Body of pancreas (tissue), 4 donors: ENCODE measurements around the gene GOSR1.

Experiments used
- POLR2A ChIP-seq, 3 donors: fragments of 450-650 bp; IDR thresholded peaks; one replicate each; pipeline ENCODE4 v1.6.1; 2016; ENCODE audit warnings: antibody characterized with exemption in 3 of 3, mild to moderate bottlenecking in 2 of 3
- TF ChIP-seq, protein P1 (sequence below), 7 experiments: fragments of 450-650 bp in 4 of 7; fragments of 200-600 bp in 3 of 7; sonication (generic) in 3 of 7; IDR thresholded peaks; one replicate each; pipeline ENCODE4 v1.5.1; 2016 to 2019; ENCODE audit warnings: antibody characterized with exemption in 7 of 7

DNA sequence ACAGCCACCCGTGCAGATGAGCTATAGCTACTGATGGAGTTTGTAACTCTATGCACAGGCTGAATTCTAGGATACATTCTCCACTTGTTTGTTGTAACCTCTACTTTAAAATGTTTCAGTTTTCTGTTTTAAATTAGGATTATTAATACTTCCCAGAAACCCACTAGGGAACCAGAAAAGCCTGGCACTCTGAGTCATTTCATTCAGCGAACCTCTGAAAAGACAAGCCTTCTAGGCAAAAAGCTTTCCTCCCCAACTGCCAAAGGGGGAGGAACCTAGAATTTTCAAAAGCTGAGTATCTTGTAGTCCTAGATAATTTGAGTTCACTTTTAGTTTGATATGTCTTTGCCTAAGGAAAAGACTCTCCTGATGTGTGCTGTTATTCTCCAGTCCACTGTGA lies 43.2 kb downstream of the GOSR1 start:
- TF ChIP-seq, protein P1, sequence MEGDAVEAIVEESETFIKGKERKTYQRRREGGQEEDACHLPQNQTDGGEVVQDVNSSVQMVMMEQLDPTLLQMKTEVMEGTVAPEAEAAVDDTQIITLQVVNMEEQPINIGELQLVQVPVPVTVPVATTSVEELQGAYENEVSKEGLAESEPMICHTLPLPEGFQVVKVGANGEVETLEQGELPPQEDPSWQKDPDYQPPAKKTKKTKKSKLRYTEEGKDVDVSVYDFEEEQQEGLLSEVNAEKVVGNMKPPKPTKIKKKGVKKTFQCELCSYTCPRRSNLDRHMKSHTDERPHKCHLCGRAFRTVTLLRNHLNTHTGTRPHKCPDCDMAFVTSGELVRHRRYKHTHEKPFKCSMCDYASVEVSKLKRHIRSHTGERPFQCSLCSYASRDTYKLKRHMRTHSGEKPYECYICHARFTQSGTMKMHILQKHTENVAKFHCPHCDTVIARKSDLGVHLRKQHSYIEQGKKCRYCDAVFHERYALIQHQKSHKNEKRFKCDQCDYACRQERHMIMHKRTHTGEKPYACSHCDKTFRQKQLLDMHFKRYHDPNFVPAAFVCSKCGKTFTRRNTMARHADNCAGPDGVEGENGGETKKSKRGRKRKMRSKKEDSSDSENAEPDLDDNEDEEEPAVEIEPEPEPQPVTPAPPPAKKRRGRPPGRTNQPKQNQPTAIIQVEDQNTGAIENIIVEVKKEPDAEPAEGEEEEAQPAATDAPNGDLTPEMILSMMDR (IDR thresholded peaks at IDR 0.05), result no peak
- no peak for TF ChIP-seq POLR2A (IDR thresholded peaks at IDR 0.05)
